ENCODE measurements around the gene HPCA.

Gene HPCA

GRCh38 chr1:32894681-32895080 lies 8.4 kb downstream of the HPCA start:
- no peak for DNase-seq (ENCODE audit: low read depth, low spot score)
- H3K4me3 ChIP-seq, result no peak overlapping the region
- H3K9ac ChIP-seq (ENCODE audit: insufficient read length), result no peak overlapping the region
- no peaks in the 10 kb centered on the region for H3K9me3 ChIP-seq (ENCODE audit: low read depth, low read length)
- no peak overlapping the region for H3K27ac ChIP-seq
- TF ChIP-seq POLR2AphosphoS5 (IDR thresholded peaks at IDR 0.05; ENCODE audit: borderline replicate concordance, low read depth, low read length), result no peak
- no peak for TF ChIP-seq FOXP2 (optimal IDR thresholded peaks at IDR 0.05; ENCODE audit: control extremely low read depth, extremely low read length, insufficient read depth)
- no peak for TF ChIP-seq EZH2 (IDR thresholded peaks at IDR 0.05)
- H3K36me3 ChIP-seq (ENCODE audit: insufficient read depth, low read length), result no peaks in the 10 kb centered on the region

- no peak overlapping the region for H3K27ac ChIP-seq
- no peak overlapping the region for H3K9ac ChIP-seq (ENCODE audit: insufficient read length)
- no peak overlapping the region for H3K4me3 ChIP-seq
- DNase-seq (ENCODE audit: low read depth, low spot score), result no peak
- TF ChIP-seq EZH2 (IDR thresholded peaks at IDR 0.05) (no peak), POLR2AphosphoS5 (IDR thresholded peaks at IDR 0.05; ENCODE audit: borderline replicate concordance, low read depth, low read length) (no peak), FOXP2 (optimal IDR thresholded peaks at IDR 0.05; ENCODE audit: control extremely low read depth, extremely low read length, insufficient read depth) (no peak)
- no peaks in the 10 kb centered on the region for H3K9me3 ChIP-seq (ENCODE audit: low read depth, low read length)
- H3K36me3 ChIP-seq (ENCODE audit: insufficient read depth, low read length), result no peaks in the 10 kb centered on the region
Measured at GRCh38 chr1:32895325-32896215, 9.3 kb downstream of the HPCA start.

DNA sequence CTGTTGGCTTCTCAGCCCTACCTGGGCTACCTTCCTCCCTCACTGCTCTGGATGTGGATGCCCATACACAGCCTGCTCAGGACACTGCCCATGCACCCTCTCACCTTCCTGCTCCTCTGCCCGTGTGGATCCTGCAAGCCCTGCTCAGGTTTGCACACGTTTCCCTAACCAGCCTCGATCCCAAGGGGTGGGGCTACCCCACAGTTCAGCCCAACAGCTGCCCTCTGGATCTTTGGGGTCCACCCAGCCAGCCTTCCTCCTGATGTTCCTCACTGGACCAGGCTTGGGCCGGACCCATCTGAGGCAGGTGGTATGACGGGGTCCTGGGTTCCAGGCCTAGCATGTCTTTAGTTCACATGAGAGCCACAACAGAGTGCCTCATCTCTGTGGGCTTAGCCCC lies 10.2 kb downstream of the HPCA start:
- Histone ChIP-seq H3K36me3 (ENCODE audit: insufficient read depth, low read length) (no peaks in the 10 kb centered on the region), H3K9me3 (ENCODE audit: low read depth, low read length) (no peaks in the 10 kb centered on the region), H3K9ac (ENCODE audit: insufficient read length) (no peak overlapping the region), H3K27ac (no peak overlapping the region; the same call in 1 of the 2 replicates), H3K4me3 (no peak overlapping the region)
- DNase-seq (ENCODE audit: low read depth, low spot score), result no peak
- TF ChIP-seq EZH2 (IDR thresholded peaks at IDR 0.05) (no peak), POLR2AphosphoS5 (IDR thresholded peaks at IDR 0.05; ENCODE audit: borderline replicate concordance, low read depth, low read length) (no peak), FOXP2 (optimal IDR thresholded peaks at IDR 0.05; ENCODE audit: control extremely low read depth, extremely low read length, insufficient read depth) (no peak)

DNA sequence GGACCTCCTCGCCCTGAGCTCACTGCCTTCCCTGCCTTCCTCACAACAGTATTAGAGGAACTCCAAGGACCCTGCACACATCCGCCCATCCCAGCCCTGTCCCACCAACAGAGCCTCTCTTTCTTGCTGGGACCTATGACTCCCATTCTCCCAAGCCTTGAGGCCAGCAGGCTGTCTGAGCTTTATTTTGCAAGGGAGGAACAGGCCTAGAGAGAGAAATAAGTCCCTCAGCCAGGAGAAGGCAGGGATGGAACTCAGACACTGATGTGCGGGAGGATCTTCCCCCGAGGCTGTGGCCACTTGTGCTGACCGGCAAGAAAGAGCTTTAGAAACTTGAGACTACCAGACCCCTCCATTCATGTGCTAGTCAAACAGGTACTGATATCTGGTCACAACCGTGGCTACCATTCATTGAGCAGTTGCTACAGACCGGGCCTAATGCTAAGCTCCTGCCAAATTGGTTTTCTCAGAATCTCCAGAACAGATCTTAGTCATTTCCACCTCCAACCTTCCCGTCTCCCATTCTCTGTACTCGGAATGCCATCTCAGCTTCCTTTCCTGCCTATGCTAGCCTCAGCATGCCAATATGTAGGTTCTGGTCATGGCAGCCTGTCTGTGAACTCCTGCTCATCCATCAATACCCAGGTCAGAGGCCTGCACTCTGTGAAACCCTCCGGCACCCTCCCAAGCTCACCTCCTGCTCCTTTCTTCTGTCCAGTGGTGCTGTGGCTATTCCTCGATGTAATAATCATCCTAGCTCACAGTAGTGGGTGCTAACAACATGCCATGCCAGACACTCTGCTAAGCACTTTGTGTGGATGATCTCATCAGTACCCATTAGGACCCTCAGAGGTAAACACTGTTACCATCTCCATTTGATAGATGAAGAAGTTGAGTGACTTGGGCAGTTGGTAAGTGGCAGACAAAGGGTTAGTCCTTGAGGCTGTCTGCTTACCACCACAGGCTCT lies 11.1 kb downstream of the HPCA start:
- DNase-seq (ENCODE audit: low read depth, low spot score), result no peak
- no peak for TF ChIP-seq FOXP2 (optimal IDR thresholded peaks at IDR 0.05; ENCODE audit: control extremely low read depth, extremely low read length, insufficient read depth)
- TF ChIP-seq EZH2 (IDR thresholded peaks at IDR 0.05), result no peak
- no peak for TF ChIP-seq POLR2AphosphoS5 (IDR thresholded peaks at IDR 0.05; ENCODE audit: borderline replicate concordance, low read depth, low read length)
- Histone ChIP-seq H3K27ac (no peak overlapping the region; the same call in 1 of the 2 replicates), H3K9me3 (ENCODE audit: low read depth, low read length) (no peaks in the 10 kb centered on the region), H3K9ac (ENCODE audit: insufficient read length) (no peak overlapping the region), H3K4me3 (no peak overlapping the region), H3K36me3 (ENCODE audit: insufficient read depth, low read length) (no peaks in the 10 kb centered on the region)

DNA sequence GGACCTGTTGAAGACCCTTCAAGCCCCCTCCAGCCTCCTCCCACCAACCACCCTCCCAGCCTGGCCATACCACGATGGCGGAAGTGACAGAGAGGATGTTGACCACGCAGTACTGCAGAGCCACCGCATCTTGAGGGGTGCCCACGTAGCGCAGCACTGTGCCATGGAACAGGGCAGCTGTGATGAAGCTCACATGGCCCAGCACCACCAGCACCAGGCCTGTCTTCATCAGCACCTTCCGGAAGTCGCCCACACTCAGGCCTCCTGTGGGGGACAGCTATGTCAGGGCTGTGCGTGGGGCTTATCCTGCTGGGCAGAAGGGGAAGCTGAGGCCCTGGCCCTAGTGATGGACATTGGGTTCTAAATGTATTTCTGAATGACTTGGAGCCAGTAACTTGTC lies 11.8 kb downstream of the HPCA start:
- TF ChIP-seq POLR2AphosphoS5 (IDR thresholded peaks at IDR 0.05; ENCODE audit: borderline replicate concordance, low read depth, low read length) (no peak), FOXP2 (optimal IDR thresholded peaks at IDR 0.05; ENCODE audit: control extremely low read depth, extremely low read length, insufficient read depth) (no peak), EZH2 (IDR thresholded peaks at IDR 0.05) (no peak)
- H3K9ac ChIP-seq (ENCODE audit: insufficient read length), result no peak overlapping the region
- DNase-seq (ENCODE audit: low read depth, low spot score), result no peak
- H3K9me3 ChIP-seq (ENCODE audit: low read depth, low read length), result no peaks in the 10 kb centered on the region
- no peak overlapping the region for H3K4me3 ChIP-seq
- no peaks in the 10 kb centered on the region for H3K36me3 ChIP-seq (ENCODE audit: insufficient read depth, low read length)
- H3K27ac ChIP-seq, result no peak overlapping the region

GRCh38 chr1:32898958-32899357 lies 12.7 kb downstream of the HPCA start:
- H3K36me3 ChIP-seq (ENCODE audit: insufficient read depth, low read length), result no peaks in the 10 kb centered on the region
- no peak overlapping the region for H3K4me3 ChIP-seq
- TF ChIP-seq EZH2 (IDR thresholded peaks at IDR 0.05) (no peak), FOXP2 (optimal IDR thresholded peaks at IDR 0.05; ENCODE audit: control extremely low read depth, extremely low read length, insufficient read depth) (no peak), POLR2AphosphoS5 (IDR thresholded peaks at IDR 0.05; ENCODE audit: borderline replicate concordance, low read depth, low read length) (no peak)
- H3K27ac ChIP-seq, result no peak overlapping the region
- no peak overlapping the region for H3K9ac ChIP-seq (ENCODE audit: insufficient read length)
- no peak for DNase-seq (ENCODE audit: low read depth, low spot score)
- H3K9me3 ChIP-seq (ENCODE audit: low read depth, low read length), result no peaks in the 10 kb centered on the region

DNA sequence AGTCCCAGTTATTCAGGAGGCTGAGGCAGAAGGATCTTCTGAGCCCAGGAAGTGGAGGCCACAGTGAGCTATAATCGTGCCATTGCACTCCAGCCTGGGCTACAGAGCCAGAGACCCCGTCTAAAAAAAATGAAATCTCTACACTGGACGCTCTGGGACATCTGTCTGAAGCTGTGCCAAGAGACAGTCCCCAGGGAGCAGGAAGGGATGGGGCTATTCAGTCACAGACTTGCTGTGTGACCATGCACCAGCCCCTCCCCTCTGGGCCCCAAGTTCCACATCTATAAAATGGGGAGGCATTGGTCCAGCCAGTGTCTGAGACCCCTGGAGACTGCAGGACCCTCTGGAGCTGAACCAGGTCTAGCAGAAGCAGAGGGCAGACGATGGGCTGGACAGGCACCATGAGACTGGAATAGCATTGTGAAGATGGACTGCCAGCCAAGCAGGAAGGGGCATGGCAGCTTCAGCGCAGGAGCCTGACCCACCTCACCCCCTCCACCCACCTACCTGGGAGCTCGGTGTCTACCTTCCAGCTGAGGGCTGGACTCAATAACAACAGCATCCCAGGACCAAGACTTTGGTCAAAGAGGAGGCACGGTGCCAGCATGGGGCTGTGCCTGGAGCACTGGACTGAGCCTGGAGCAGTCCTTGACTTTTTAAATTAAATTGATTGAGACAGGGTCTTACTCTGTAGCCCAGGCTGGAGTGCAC lies 13.4 kb downstream of the HPCA start:
- no peaks in the 10 kb centered on the region for H3K9me3 ChIP-seq (ENCODE audit: low read depth, low read length)
- TF ChIP-seq FOXP2 (optimal IDR thresholded peaks at IDR 0.05; ENCODE audit: control extremely low read depth, extremely low read length, insufficient read depth) (no peak), EZH2 (IDR thresholded peaks at IDR 0.05) (no peak), POLR2AphosphoS5 (IDR thresholded peaks at IDR 0.05; ENCODE audit: borderline replicate concordance, low read depth, low read length) (no peak)
- DNase-seq (ENCODE audit: low read depth, low spot score), result no peak
- no peak overlapping the region for H3K4me3 ChIP-seq
- H3K9ac ChIP-seq (ENCODE audit: insufficient read length), result no peak overlapping the region
- no peak overlapping the region for H3K27ac ChIP-seq
- H3K36me3 ChIP-seq (ENCODE audit: insufficient read depth, low read length), result no peaks in the 10 kb centered on the region

Measured in SK-N-MC (cell line).